Measurements from ENCODE around the gene TENM3. TPM values are rescaled to one million over a fixed set of nuclear protein-coding genes. Genes with fewer than 3 reads are reported as not detected.

TENM3 gene
- total and polyA plus RNA-seq, 2 donors from 2014 or later = 0.58 to 6.8 TPM

DNA sequence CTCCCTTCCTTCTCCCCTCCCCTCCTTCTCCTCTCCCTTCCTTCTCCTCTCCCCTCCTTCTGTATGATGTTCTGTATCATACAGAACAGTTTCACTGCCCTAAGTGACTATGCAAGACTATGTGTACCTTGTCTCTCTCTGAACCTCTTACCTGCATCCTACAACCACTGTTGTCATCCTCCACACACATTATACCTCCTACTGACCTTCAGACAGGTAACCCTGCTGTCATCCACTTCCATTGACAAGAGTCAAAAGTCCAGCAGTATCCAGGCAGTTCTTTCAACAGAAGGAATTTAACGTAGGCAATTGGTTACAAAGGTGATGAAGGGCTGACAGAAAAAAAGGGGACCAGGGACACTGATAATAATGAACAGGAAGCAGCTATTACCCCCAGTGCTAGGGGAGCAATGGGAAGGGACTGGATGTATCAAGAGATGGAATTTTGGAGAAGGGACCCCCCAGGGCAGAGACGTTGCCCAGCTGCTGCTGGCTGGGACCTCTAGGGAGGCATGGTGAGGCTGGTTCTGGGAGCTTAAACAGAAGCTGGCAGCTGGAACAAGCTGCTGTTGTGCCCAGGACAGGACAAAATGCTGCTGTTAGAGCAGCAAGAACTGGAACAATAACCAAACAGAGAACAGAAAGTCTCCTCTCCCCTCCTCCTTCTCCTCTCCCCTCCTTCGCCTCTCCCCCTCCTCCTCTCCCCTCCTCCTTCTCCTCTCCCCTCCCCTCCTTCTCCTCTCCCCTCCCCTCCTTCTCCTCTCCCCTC, 589.3 kb downstream of the TENM3 start:
- H3K27me3 ChIP-seq (ENCODE audit: control insufficient read depth, insufficient read depth, low read length) = no peaks in the 10 kb centered on the region
- TF ChIP-seq, protein P1, sequence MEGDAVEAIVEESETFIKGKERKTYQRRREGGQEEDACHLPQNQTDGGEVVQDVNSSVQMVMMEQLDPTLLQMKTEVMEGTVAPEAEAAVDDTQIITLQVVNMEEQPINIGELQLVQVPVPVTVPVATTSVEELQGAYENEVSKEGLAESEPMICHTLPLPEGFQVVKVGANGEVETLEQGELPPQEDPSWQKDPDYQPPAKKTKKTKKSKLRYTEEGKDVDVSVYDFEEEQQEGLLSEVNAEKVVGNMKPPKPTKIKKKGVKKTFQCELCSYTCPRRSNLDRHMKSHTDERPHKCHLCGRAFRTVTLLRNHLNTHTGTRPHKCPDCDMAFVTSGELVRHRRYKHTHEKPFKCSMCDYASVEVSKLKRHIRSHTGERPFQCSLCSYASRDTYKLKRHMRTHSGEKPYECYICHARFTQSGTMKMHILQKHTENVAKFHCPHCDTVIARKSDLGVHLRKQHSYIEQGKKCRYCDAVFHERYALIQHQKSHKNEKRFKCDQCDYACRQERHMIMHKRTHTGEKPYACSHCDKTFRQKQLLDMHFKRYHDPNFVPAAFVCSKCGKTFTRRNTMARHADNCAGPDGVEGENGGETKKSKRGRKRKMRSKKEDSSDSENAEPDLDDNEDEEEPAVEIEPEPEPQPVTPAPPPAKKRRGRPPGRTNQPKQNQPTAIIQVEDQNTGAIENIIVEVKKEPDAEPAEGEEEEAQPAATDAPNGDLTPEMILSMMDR (IDR thresholded peaks at IDR 0.05; ENCODE audit: borderline replicate concordance, extremely low read depth, insufficient read depth) = no peak
- no peak overlapping the region for H3K9ac ChIP-seq (ENCODE audit: low read length in 3 of 3)
- no peak overlapping the region for H3K27ac ChIP-seq (ENCODE audit: low read depth in 2 of 2, low read length in 2 of 2)
- FAIRE-seq = no peak
- no peaks in the 10 kb centered on the region for H3K36me3 ChIP-seq (ENCODE audit: control insufficient read depth in 2 of 3, insufficient read depth in 3 of 3, low read length in 3 of 3)
- H3K4me1 ChIP-seq (ENCODE audit: control insufficient read depth in 2 of 3, insufficient read depth in 2 of 3, low read depth in 1 of 3, low read length in 3 of 3) = no peaks in the 10 kb centered on the region
- no peaks in the 10 kb centered on the region for H3K9me3 ChIP-seq (ENCODE audit: control insufficient read depth in 2 of 3, insufficient read depth in 1 of 3, low read length in 3 of 3)
- H3K4me3 ChIP-seq (ENCODE audit: low read length in 3 of 3) = no peak overlapping the region
- intact Hi-C loops (cut with DNase I) = no loop called here
- DNase-seq = no peak

DNA sequence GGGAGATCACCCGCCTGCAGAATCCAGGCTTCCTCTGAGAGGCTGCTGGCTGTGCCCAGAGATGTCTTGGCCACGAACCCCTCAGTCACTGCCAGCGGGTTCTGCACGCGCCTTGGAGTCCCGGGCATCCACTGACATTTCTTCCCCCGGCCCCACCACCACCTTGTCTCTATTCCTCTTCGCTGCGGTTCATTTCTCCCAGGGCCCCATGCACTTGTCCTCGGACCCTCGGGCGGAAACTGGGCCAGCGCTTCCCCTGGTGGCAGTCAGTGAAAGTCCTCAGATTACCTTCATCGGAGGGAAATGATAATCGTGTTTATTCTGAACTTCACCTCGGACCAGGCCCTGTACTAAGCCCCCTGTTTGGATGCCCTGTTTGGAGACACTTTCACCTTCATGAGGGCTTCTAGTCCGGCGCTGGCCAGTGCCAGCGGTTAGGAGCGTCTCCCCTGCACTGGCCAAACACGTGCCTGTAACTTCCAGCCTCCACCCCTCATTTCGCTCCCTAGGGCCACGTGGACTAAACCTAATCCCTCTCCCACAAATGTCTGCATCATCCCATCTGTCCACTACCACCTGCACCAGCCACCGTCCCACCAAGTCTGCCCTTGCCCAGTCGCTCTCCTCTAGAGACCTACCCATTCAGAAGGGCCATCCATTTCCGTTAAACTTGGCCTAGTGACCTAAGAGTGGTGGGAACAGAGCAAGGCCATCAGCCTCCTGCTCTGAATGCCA, 592.0 kb downstream of the TENM3 start:
- Histone ChIP-seq H3K4me1 (ENCODE audit: control insufficient read depth in 2 of 3, insufficient read depth in 2 of 3, low read depth in 1 of 3, low read length in 3 of 3) (no peaks in the 10 kb centered on the region), H3K27ac (ENCODE audit: low read depth in 2 of 2, low read length in 2 of 2) (no peak overlapping the region), H3K4me3 (ENCODE audit: low read length in 3 of 3) (no peak overlapping the region), H3K9ac (ENCODE audit: low read length in 3 of 3) (no peak overlapping the region), H3K9me3 (ENCODE audit: control insufficient read depth in 2 of 3, insufficient read depth in 1 of 3, low read length in 3 of 3) (no peaks in the 10 kb centered on the region), H3K27me3 (ENCODE audit: control insufficient read depth, insufficient read depth, low read length) (no peaks in the 10 kb centered on the region), H3K36me3 (ENCODE audit: control insufficient read depth in 2 of 3, insufficient read depth in 3 of 3, low read length in 3 of 3) (no peaks in the 10 kb centered on the region)
- FAIRE-seq (no peak), DNase-seq (no peak)
- TF ChIP-seq, protein P1 (IDR thresholded peaks at IDR 0.05; ENCODE audit: borderline replicate concordance, extremely low read depth, insufficient read depth) = no peak
- intact Hi-C loops (cut with DNase I) = no loop called here

DNA sequence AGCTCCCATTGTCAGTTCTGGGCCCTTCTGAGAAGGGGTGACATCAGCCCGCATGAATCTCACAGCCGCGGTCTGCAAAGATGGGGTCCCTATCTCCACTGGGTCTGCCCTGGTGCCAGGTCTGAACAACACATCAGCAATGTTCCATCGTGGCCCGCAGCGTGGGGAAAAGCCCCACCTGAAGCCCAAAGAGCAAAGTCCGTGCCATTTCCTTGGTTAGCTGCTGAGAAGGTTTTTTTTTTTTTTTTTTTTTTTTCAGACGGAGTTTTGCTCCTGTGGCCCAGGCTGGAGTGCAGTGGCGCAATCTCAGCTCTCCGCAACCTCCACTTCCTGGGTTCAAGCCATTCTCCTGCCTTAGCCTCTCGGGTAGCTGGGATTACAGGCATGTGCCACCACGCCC, 594.6 kb downstream of the TENM3 start:
- FAIRE-seq = no peak
- H3K9me3 ChIP-seq (ENCODE audit: control insufficient read depth in 2 of 3, insufficient read depth in 1 of 3, low read length in 3 of 3) = no peaks in the 10 kb centered on the region

More for the DNA sequence above, 594.6 kb downstream of the TENM3 start:
- Histone ChIP-seq H3K27ac (ENCODE audit: low read depth in 2 of 2, low read length in 2 of 2) (no peak overlapping the region), H3K36me3 (ENCODE audit: control insufficient read depth in 2 of 3, insufficient read depth in 3 of 3, low read length in 3 of 3) (no peaks in the 10 kb centered on the region), H3K4me3 (ENCODE audit: low read length in 3 of 3) (no peak overlapping the region), H3K27me3 (ENCODE audit: control insufficient read depth, insufficient read depth, low read length) (no peaks in the 10 kb centered on the region), H3K9ac (ENCODE audit: low read length in 3 of 3) (no peak overlapping the region), H3K4me1 (ENCODE audit: control insufficient read depth in 2 of 3, insufficient read depth in 2 of 3, low read depth in 1 of 3, low read length in 3 of 3) (no peaks in the 10 kb centered on the region)
- TF ChIP-seq, protein P1 (IDR thresholded peaks at IDR 0.05; ENCODE audit: borderline replicate concordance, extremely low read depth, insufficient read depth) = no peak
- no peak for DNase-seq
- intact Hi-C loops (cut with DNase I) = no loop called here
